Keratinocyte (primary cell): Measurements from ENCODE around the gene CELSR1.

Experiments used
- EZH2 ChIP-seq: IDR thresholded peaks from one replicate; pipeline ENCODE4 v1.6.1; 2012; ENCODE audit warnings: inconsistent platforms, mild to moderate bottlenecking, low read length, moderate library complexity
- TF ChIP-seq, protein P1 (sequence below), 3 experiments: IDR thresholded peaks in 1 of 3; conservative IDR thresholded peaks in 1 of 3; optimal IDR thresholded peaks in 1 of 3; 2 replicates in 2 of 3; 3 replicates in 1 of 3; pipeline versions ENCODE3 to v1.5.1; 2011; ENCODE audit warnings: low read length in 3 of 3, mild to moderate bottlenecking in 3 of 3, moderate library complexity in 2 of 3, control low read depth in 1 of 3, inconsistent platforms in 1 of 3; ENCODE audit not compliant: insufficient read depth in 2 of 3; ENCODE audit errors: extremely low read depth in 1 of 3

DNA sequence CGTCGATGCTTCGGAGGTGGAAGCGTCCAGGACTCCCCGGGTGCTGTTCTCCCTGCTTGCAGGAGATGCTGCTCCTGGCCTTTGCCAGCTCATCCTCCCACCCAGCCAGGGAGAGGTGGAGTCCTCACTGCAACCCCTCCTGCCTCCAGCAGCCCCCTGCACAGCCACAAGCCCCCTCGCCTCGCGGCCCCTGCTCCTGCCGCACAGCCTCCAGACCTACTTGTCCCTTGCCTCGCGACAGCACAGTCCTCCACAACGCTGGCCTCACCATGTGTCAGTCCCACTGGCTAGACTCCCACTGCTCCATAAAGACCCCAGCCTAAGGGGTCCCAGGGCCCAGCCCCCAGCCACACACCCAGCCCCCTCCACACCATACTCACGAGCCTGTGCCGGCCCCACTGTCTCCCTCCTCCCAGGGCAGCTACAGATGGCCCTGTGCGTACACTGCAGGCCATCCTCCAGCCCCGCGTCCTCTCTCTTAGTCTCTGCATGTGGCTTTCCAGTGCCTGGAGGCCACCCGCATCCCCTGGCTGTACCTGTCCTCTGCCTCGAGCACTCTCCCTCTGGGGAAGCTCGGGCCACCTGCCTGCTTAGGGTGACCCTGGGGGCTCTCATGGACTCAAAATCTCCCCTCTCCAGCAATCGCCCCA, 91.5 kb downstream of the CELSR1 start:
- TF ChIP-seq, protein P1, sequence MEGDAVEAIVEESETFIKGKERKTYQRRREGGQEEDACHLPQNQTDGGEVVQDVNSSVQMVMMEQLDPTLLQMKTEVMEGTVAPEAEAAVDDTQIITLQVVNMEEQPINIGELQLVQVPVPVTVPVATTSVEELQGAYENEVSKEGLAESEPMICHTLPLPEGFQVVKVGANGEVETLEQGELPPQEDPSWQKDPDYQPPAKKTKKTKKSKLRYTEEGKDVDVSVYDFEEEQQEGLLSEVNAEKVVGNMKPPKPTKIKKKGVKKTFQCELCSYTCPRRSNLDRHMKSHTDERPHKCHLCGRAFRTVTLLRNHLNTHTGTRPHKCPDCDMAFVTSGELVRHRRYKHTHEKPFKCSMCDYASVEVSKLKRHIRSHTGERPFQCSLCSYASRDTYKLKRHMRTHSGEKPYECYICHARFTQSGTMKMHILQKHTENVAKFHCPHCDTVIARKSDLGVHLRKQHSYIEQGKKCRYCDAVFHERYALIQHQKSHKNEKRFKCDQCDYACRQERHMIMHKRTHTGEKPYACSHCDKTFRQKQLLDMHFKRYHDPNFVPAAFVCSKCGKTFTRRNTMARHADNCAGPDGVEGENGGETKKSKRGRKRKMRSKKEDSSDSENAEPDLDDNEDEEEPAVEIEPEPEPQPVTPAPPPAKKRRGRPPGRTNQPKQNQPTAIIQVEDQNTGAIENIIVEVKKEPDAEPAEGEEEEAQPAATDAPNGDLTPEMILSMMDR (optimal IDR thresholded peaks at IDR 0.05 in 1 of 3, IDR thresholded peaks at IDR 0.05 in 1 of 3, conservative IDR thresholded peaks at IDR 0.05 in 1 of 3; ENCODE audit: extremely low read depth in 1 of 3, insufficient read depth in 2 of 3, low read length in 3 of 3), result no peak
- TF ChIP-seq EZH2, result no peak
